Motor neuron (in vitro differentiated cells): ENCODE measurements around the gene SERINC5. TPM values are rescaled to one million over a fixed set of nuclear protein-coding genes. Genes with fewer than 3 reads are reported as not detected.

Source experiments
- ATAC-seq, 8 experiments: fragments of 200-7000 bp; cut with Tn5 transposase; replicated peaks in 6 of 8; 2 replicates each; pipeline ENCODE4 v1.8.0; 2021; ENCODE audit warnings: mild to moderate bottlenecking in 8 of 8, moderate library complexity in 8 of 8
- H3K27ac ChIP-seq, 2 donors: fragments of 250-450 bp; sonication (Bioruptor Pico); 2 replicates each; pipeline ENCODE4 v1.9.0; 2021; ENCODE audit warnings: antibody characterized with exemption in 2 of 2, mild to moderate bottlenecking in 2 of 2, moderate library complexity in 1 of 2
- H3K4me1 ChIP-seq, 2 donors: fragments of 250-450 bp; sonication (Bioruptor Pico); replicated peaks in 1 of 2; 2 replicates each; pipeline ENCODE4 v1.6.1; 2021; ENCODE audit warnings: antibody characterized with exemption in 2 of 2, mild to moderate bottlenecking in 2 of 2, moderate library complexity in 1 of 2
- H3K4me3 ChIP-seq, 5 donors: fragments of 250-450 bp; sonication (Bioruptor Pico); 2 replicates each; pipeline ENCODE4 v1.9.0; 2021; ENCODE audit warnings: antibody characterized with exemption in 5 of 5, mild to moderate bottlenecking in 5 of 5, moderate library complexity in 4 of 5
- WGBS, 10 experiments: fragments of 450-650 bp; shearing (Covaris generic); methylation state at CpG; one replicate each; pipeline ENCODE4 v1.0.0; 2022; 5-methylcytosine and 5-hydroxymethylcytosine counted together
- in situ Hi-C, 9 experiments: fragments of 400-800 bp; cut with MboI; loops; one replicate each; pipeline ENCODE4 v1.15.0; 2021; ENCODE audit warnings: low sequenced_read_pairs in 9 of 9, low pct_unique_long_range_greater_than_20kb in 2 of 9; ENCODE audit not compliant: unreplicated experiment in 9 of 9
- total RNA-seq, 8 experiments: library from RNA; unstranded; fragments of 300-600 nt; gene quantifications; 2 replicates each; pipeline versions ENCODE4 v1.2.3 to v1.2.4, GENCODE V29; 2022

The SERINC5 gene
- total RNA-seq, 8 experiments from 2014 or later, result 6.5 to 16.5 (median 8.1) TPM

DNA sequence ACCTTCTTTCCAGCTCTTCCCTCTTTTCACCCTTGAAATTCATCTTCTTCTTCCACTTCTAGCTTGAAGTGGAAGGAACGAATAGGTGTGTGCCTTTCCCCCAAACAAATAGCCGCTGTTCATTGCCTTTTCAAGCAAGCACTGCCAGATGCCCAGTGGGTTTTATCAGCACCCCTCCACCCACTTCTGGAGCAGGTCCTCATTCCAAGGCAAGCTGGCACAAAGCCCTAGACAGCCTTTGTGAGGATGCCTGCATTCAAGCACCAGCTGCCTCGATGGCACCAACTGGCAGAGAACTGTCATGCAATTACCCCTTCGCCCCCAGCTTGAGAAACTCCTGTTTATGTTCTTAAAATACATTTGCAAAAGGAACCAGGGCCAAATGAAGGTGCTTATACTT, 36.5 kb downstream of the SERINC5 start:
- Histone ChIP-seq H3K27ac (no peak overlapping the region), H3K4me3 (no peak overlapping the region), H3K4me1 (peaks cover 0 to 3% of the 10 kb centered on the region in 2 donors)
- ATAC-seq, result no peak
- in situ Hi-C loops, result no loop called here
- WGBS, 10 experiments, result 0 to 100% (median 100%) methylated on average over 1 to 3 of the region's 4 CpGs; no CpG with 5 or more reads in 4 of the 10 experiments

DNA sequence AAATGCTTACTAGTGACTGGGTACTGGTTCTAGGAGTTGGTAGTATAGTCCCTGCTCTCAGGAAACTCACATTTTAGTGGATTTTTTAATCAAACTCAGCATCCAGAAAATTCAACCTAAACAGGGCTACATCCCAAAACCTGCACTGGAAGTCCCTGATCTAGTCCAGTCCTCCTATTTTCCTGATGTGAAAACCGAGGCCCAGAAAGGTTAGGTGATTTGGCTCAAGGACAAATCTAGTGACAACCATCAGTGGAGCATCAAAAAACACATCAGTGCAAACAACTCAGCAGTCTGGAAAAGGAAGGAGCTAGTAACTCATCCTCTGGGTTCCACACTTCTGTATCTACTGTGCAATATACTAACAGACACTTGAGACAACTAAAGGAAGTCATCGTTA, 38.2 kb downstream of the SERINC5 start:
- Histone ChIP-seq H3K4me1 (peaks cover 0 to 3% of the 10 kb centered on the region in 2 donors), H3K27ac (no peak overlapping the region), H3K4me3 (no peak overlapping the region)
- ATAC-seq, result no peak
- WGBS, 10 experiments, result 0 to 100% (median 100%) methylated on average over 1 to 2 of the region's 2 CpGs; no CpG with 5 or more reads in 5 of the 10 experiments
- in situ Hi-C loops, result no loop called here

DNA sequence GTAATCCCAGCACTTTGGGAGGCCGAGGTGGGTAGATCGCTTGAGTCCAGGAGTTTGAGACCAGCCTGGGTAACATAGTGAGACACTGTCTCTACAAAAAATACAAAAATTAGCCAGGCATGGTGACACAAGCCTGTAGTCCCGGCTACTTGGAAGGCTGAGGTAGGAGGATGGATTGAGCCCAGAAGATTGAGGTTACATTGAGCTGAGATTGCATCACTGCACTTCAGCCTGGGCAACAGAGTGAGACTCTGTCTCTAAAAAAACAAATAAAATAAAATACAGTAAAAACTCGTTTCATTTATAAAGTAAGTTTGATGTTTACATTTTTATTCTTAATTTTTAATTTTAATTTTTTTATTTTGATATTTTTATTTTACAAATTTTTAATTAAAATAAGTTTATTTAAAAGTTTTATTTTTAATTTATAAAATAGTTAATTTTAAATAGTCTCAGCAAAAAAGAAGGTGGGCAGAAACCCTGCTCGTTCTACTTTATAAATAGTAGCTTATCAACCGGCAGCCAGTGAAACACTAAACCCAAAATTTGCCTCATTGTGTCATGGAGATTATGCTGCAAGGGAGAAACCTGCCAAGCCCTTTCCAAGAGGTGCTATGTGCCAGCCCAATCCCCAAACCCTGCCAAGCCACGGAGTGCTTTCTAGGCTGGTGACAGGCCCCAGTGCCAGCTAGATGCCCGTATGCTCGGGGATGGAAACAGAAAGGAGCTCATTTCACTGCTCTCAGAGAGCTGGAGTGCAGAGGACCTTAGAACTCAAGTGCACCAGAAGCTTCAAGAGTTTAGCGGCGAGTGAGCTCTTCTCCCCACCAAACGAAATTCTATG, 38.9 kb downstream of the SERINC5 start:
- in situ Hi-C loops, result no loop called here
- Histone ChIP-seq H3K4me1 (peaks cover 0 to 3% of the 10 kb centered on the region in 2 donors), H3K27ac (no peak overlapping the region), H3K4me3 (no peak overlapping the region)
- 35 to 93% (median 77%) methylated on average over 5 to 12 of the region's 12 CpGs for WGBS, 10 experiments
- ATAC-seq, result no peak

DNA sequence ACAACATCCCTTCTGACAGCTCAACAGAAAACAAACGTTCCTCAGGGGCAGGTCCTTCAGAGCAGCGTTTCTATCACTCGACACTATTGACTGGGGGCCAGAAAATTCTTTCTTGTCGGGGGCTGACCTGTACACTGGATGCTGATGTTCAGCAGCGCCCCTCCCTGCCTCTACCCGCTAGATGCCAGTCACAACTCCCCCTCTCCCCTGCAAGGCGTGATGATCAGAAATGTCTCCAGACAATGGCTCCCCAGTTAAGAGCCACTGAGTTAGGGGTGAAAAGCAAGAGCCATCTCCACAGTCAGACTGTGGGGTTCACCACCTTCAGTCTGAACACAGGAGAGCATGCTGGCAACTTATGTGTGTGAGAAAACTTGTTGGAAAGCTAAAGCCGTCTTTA, 39.8 kb downstream of the SERINC5 start:
- no peak for ATAC-seq
- WGBS, 10 experiments, result 70 to 100% (median 88%) methylated on average over 1 to 6 of the region's 8 CpGs; no CpG with 5 or more reads in 1 of the 10 experiments
- Histone ChIP-seq H3K4me3 (no peak overlapping the region), H3K27ac (no peak overlapping the region), H3K4me1 (peaks cover 0 to 3% of the 10 kb centered on the region in 2 donors)
- in situ Hi-C loops, result no loop called here

DNA sequence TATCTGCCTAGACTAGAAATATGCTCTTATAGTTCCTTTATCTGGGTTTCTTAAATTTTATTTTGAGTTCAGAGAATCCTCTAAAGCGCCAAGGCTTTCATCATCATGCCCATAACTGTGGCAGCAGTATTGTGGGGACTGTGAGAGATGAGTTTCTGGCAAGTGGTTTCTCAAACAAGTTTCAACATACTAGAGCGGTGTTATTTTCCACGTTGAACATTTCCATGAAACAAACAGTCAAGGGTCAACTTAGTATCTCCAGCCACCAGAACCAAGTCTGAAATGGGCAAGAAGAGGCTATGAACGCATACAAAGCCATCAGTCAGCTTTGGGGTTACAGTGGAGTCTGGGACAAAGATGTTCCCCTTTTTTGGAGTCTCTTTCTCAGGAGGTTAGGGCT, 40.3 kb downstream of the SERINC5 start:
- 59 to 100% (median 90%) methylated on average over 2 to 4 of the region's 4 CpGs; no CpG with 5 or more reads in 2 of the 10 experiments for WGBS, 10 experiments
- Histone ChIP-seq H3K4me3 (no peak overlapping the region), H3K27ac (no peak overlapping the region), H3K4me1 (peaks cover 0 to 2% of the 10 kb centered on the region in 2 donors)
- in situ Hi-C loops, result no loop called here
- no peak for ATAC-seq

DNA sequence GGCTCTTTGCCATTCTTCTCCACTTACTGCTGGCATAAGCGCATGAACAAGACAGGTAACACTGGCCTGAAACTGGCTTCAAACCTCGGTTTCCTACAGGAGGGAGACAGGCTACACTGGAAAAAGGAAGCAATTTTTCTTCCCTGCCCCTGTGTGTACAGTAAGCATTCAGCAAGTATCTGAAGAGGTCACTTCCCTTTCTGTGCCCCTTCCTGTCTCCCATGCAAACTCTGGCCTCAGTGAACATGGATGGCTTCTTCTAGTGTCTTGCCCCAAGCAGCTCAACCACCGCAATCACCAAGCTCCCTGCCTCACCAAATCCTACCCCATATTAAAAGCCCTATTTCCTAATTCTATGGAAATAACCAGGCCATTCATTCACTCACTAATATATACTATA, 42.4 kb downstream of the SERINC5 start:
- in situ Hi-C loops, result no loop called here
- Histone ChIP-seq H3K27ac (no peak overlapping the region), H3K4me3 (no peak overlapping the region), H3K4me1 (no peaks in the 10 kb centered on the region)
- ATAC-seq, result no peak
- WGBS, 10 experiments, result 90 to 100% (median 100%) methylated on average over 1 to 3 of the region's 3 CpGs; no CpG with 5 or more reads in 1 of the 10 experiments

DNA sequence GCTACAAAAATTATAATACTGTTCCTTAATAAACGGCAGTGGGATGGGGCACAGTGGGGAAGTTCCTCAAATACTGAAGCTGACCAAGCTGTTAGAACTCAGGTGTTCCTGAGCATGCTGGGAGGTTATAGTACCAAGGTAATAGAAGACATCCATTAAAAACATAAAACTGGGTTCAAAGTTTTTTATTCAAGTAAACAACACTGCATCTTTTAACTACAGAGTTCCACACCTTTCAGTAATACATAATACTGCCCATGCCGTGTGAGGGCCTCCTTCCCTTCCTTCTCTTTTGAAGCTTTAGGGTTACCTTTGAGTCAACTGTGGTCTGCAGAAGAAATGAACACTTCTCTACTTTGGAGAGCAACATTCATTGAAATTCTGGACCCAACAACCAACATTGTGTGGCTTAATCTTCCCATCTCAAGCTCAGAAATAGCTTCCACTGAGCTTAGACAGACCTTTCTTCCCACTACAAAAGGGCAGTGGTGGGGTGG, 43.6 kb downstream of the SERINC5 start:
- no peak for ATAC-seq
- in situ Hi-C loops, result no loop called here
- Histone ChIP-seq H3K27ac (no peak overlapping the region), H3K4me3 (no peak overlapping the region), H3K4me1 (no peaks in the 10 kb centered on the region)
- 29 to 100% (median 93%) methylated on average over 1 to 2 of the region's 2 CpGs; no CpG with 5 or more reads in 2 of the 10 experiments for WGBS, 10 experiments

DNA sequence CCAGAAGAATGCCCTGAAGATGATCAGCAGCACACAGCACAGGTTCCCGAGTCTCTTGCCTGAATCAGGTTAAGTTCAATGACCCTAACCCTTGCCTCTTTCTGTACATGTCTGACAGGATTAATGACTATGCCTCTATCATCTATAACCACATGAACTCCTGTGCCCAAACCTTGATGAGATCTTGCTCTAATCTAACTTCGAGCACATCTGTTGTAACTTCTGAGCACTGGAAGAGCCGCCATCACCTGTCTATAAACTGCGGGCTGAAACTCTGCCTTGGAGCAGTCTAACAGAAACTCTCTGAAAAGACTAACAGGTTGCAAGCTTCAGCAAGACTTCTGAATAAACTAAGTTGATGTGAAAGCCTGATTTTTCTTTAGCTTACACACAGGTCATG, 44.5 kb downstream of the SERINC5 start:
- no peak for ATAC-seq
- WGBS, 10 experiments, result 20 to 100% (median 82%) methylated on average over 1 to 3 of the region's 4 CpGs; no CpG with 5 or more reads in 3 of the 10 experiments
- Histone ChIP-seq H3K4me3 (no peak overlapping the region), H3K27ac (no peak overlapping the region), H3K4me1 (no peaks in the 10 kb centered on the region)
- in situ Hi-C loops, result no loop called here

DNA sequence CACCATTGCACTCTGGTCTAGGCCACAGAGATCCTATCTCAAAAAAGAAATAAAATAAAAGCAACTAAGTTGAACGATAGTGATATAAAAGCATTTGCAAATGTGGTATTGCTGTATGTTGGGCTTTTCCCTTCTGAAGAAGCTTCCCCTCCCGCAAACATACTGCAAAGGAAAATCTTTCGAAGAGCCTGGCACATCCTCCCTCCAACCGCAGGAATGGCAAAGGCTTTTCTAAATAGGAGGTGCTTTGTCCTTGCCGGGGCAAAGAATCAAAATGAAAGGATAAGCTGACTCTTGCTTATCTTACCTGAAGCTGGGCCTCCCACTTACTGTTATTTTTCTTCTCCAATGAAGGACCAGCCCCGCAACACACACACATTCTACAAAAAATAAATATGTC, 45.8 kb downstream of the SERINC5 start:
- H3K27ac ChIP-seq, result no peak overlapping the region
- H3K4me3 ChIP-seq, result no peak overlapping the region
- in situ Hi-C loops, result no loop called here
- 80 to 100% (median 94%) methylated on average over 1 to 6 of the region's 6 CpGs; no CpG with 5 or more reads in 1 of the 10 experiments for WGBS, 10 experiments
- H3K4me1 ChIP-seq, result no peaks in the 10 kb centered on the region
- ATAC-seq, result no peak

DNA sequence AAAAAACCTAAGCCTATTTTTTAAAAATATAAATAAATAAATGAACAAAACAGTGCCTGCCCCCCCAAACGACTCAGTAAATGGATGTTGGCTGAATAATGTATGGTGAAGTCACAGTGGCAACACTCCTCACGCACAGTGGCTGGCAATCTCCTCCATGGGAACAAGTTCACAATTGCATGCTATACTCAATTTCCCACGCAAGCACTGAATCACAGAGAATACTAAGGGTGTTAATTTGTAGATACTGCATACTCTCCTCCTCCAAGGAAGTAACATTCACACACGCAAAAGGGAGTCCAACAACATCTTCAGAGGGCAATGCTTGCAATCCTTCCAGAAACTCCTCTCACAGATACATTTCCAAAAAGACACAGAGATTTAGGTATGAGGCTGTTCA, 47.5 kb downstream of the SERINC5 start:
- ATAC-seq, result peak in 2 of 8 experiments; percentile 27 to 75
- Histone ChIP-seq H3K27ac (no peak overlapping the region), H3K4me1 (no peaks in the 10 kb centered on the region), H3K4me3 (no peak overlapping the region)
- in situ Hi-C loops, result no loop called here
- 55 to 100% (median 80%) methylated on average over 1 to 4 of the region's 4 CpGs; no CpG with 5 or more reads in 2 of the 10 experiments for WGBS, 10 experiments

DNA sequence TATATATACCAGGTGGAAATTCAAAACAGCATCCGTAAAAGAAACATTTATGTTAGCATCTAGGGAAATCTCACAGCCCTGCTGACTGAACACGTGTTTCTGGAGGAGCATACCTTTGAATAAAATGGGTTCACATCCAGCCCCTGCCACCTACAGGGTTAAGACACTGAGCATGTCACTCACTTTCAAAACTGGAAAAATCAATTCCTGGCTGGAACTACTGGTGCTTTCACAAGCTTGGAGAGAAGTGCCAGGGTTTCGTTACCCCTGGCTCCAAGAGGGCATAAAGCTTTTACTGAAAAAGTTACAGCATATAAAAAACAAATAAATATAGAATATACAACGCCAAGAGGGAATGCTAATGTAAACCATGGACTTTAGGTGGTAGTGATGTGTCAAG, 48.0 kb downstream of the SERINC5 start:
- in situ Hi-C loops, result no loop called here
- no peak overlapping the region for H3K27ac ChIP-seq
- H3K4me1 ChIP-seq, result no peaks in the 10 kb centered on the region
- 53 to 100% (median 93%) methylated on average over 1 to 4 of the region's 4 CpGs; no CpG with 5 or more reads in 3 of the 10 experiments for WGBS, 10 experiments
- no peak overlapping the region for H3K4me3 ChIP-seq
- ATAC-seq, result no peak

DNA sequence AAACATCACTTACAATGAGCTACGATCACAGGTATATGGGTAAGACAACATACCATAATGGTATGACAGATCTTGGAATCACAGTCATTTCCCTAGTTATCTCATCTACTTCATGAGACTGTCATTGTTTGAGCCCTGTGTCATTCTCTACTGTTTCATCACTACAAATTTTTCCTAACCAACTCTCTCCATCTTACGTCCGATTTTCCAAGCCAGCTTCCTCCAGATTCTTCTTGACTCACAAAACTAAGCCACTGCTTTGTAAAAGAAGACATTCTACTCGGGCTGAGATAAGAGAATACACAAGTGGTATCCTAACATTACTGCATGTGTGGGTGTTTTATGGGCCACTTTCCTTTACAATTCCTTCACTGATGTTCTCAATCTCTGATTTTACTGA, 49.6 kb downstream of the SERINC5 start:
- in situ Hi-C loops, result no loop called here
- no peak for ATAC-seq
- Histone ChIP-seq H3K27ac (no peak overlapping the region), H3K4me3 (no peak overlapping the region), H3K4me1 (no peaks in the 10 kb centered on the region)
- WGBS, 10 experiments, result 8 to 100% (median 85%) methylated on average over 1 to 4 of the region's 4 CpGs

DNA sequence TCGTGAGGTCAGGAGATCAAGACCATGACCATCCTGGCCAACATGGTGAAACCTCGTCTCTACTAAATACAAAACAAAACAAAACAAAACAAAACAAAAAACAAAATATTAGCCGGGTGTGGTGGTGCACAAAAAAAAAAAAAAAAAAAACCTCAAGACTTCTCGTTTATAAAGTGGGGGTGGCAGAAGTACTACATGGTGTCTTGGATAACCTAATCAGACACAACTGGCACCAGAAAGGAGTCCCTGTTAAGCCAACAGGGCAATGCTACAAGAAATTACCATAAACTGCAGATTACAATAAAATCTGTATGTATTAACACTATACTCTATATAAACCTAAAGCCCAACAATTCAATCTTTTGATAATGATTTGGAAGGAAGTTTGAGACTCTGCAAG, 50.0 kb downstream of the SERINC5 start:
- ATAC-seq, result no peak
- H3K4me1 ChIP-seq, result no peaks in the 10 kb centered on the region
- in situ Hi-C loops, result no loop called here
- H3K4me3 ChIP-seq, result no peak overlapping the region
- H3K27ac ChIP-seq, result no peak overlapping the region
- WGBS, 10 experiments, result 48 to 100% (median 76%) methylated on average over 2 to 4 of the region's 4 CpGs; no CpG with 5 or more reads in 1 of the 10 experiments
